OCI-LY3 (cell line): ENCODE results near the gene STK4.
"Not testable (repeated sequence)": the region's sequence is repeated elsewhere in the genome, so short reads cannot be mapped to it uniquely, and the experiment has no call there.

ENCODE experiments used
- H2AFZ ChIP-seq: fragments of 200-600, 300-600 bp; shearing (Covaris generic); 2 replicates; pipeline ENCODE4 v1.6.0; 2014; ENCODE audit warnings: antibody characterized with exemption, low read depth, low read length
- H3K27ac ChIP-seq: fragments of 200-600, 300-600 bp; sonication (generic); 2 replicates; pipeline ENCODE4 v1.5.1; 2014; ENCODE audit warnings: mild to moderate bottlenecking, low read length, moderate library complexity, mixed read lengths
- H3K27me3 ChIP-seq: fragments of 200-600, 300-600 bp; sonication (generic); 2 replicates; pipeline ENCODE4 v1.6.1; 2014; ENCODE audit warnings: low read depth, low read length, mixed read lengths
- H3K36me3 ChIP-seq: fragments of 200-600, 300-600 bp; sonication (generic); replicated peaks from 2 replicates; pipeline ENCODE3; 2014; ENCODE audit warnings: low read depth, low read length, mixed read lengths
- H3K4me1 ChIP-seq: fragments of 300-600, 200-600 bp; sonication (generic); 2 replicates; pipeline ENCODE4 v1.6.1; 2014; ENCODE audit warnings: low read length, mixed read lengths
- H3K4me2 ChIP-seq: fragments of 200-600, 300-600 bp; sonication (generic); 2 replicates; pipeline ENCODE4 v1.6.1; 2014; ENCODE audit warnings: low read length, mixed read lengths
- H3K4me3 ChIP-seq: fragments of 300-600, 200-600 bp; sonication (generic); 2 replicates; pipeline ENCODE4 v1.5.1; 2014; ENCODE audit warnings: antibody characterized with exemption, mild to moderate bottlenecking, low read length, moderate library complexity
- H3K79me2 ChIP-seq: fragments of 300-600, 200-600 bp; shearing (Covaris generic); 2 replicates; pipeline ENCODE4 v1.6.1; 2014; ENCODE audit warnings: mild to moderate bottlenecking, low read length, mixed read lengths
- H3K9ac ChIP-seq: fragments of 300-600, 200-600 bp; shearing (Covaris generic); 2 replicates; pipeline ENCODE4 v1.6.0; 2014; ENCODE audit warnings: mild to moderate bottlenecking, low read length, moderate library complexity
- H3K9me3 ChIP-seq: fragments of 200-600, 300-600 bp; shearing (Covaris generic); 2 replicates; pipeline ENCODE4 v1.6.1; 2014; ENCODE audit warnings: low read length, mixed read lengths; ENCODE audit not compliant: insufficient read depth
- H4K20me1 ChIP-seq: fragments of 200-600, 300-600 bp; sonication (generic); 2 replicates; pipeline ENCODE4 v1.6.1; 2016; ENCODE audit warnings: low read length, mixed read lengths; ENCODE audit not compliant: insufficient read depth
- EZH2phosphoT487 ChIP-seq: fragments of 200-600 bp; shearing (Covaris generic); IDR thresholded peaks from 2 replicates; pipeline ENCODE4 v1.6.1; 2018; ENCODE audit warnings: antibody characterized with exemption, mixed run types, low read depth
- TF ChIP-seq, protein P1 (sequence below): fragments of 200-600, 300-600 bp; sonication (generic); IDR thresholded peaks from 2 replicates; pipeline ENCODE4 v1.5.1; 2014; ENCODE audit warnings: antibody characterized with exemption, low read length, low read depth

Gene STK4

DNA sequence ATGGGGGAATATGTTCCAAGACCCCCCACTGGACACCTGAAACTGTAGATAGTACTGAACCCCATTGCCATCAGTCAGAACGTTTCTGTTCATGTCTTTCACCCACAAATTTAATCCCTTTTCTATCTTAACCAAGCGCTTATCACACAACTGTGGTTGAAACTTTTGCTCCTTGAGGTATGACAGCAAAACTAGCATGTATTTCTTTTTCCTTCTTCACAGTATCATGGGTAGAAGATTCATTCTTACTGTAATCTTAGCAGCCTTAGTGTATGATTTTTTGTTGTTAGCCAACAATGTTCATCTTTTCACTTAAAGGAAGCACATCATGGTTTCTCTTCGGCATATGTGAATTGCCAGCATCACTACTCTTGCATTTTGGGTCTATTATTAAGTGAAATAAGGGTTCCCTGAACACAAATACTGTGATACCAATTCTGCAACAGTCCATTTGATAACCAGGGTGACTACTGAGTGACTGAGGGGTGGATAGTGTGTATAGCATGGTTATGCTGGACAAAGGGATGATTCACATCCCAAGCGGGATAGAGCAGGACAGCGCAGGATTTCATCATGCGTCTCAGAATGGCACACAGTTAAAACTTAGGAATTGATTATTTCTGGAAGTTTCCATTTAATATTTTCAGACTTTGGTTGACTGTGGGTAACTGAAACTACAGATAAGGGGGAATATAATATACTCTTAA is 92.9 kb downstream of the STK4 start:
- Histone ChIP-seq H3K9me3 (no peaks in the 10 kb centered on the region), H3K79me2 (peaks cover 99% of the 10 kb centered on the region), H3K4me2 (peak overlapping the region; percentile 38; the same call in 1 of the 2 replicates), H3K4me1 (peaks cover 40% of the 10 kb centered on the region), H3K4me3 (no peak overlapping the region), H3K9ac (peak overlapping the region; percentile 2; the same call in 1 of the 2 replicates), H3K27ac (peak overlapping the region; percentile 63), H3K27me3 (no peaks in the 10 kb centered on the region), H4K20me1 (peaks cover 82% of the 10 kb centered on the region), H3K36me3 (peaks cover 76% of the 10 kb centered on the region), H2AFZ (no peak overlapping the region)
- TF ChIP-seq, protein P1, sequence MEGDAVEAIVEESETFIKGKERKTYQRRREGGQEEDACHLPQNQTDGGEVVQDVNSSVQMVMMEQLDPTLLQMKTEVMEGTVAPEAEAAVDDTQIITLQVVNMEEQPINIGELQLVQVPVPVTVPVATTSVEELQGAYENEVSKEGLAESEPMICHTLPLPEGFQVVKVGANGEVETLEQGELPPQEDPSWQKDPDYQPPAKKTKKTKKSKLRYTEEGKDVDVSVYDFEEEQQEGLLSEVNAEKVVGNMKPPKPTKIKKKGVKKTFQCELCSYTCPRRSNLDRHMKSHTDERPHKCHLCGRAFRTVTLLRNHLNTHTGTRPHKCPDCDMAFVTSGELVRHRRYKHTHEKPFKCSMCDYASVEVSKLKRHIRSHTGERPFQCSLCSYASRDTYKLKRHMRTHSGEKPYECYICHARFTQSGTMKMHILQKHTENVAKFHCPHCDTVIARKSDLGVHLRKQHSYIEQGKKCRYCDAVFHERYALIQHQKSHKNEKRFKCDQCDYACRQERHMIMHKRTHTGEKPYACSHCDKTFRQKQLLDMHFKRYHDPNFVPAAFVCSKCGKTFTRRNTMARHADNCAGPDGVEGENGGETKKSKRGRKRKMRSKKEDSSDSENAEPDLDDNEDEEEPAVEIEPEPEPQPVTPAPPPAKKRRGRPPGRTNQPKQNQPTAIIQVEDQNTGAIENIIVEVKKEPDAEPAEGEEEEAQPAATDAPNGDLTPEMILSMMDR = no peak
- no peak for TF ChIP-seq EZH2phosphoT487

DNA sequence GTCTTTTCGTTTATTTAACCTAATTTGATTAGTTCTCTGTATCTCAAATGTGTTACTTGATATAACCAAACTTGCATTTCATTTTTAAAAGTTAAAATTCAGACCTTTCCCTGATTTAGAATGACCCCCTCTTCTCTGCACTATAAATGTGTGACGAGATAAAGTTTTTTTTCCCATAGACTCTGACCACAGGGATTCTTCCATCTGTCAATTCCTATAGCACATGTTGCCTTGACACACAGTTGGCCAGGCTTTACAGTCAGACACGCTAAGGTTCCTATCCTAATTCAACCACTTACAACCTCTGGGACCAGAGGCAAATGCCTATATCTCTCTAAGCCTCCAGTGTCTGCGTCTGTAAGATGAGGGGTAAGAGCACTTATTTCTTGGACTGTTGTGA is 94.0 kb downstream of the STK4 start:
- peaks cover 36% of the 10 kb centered on the region for H3K4me1 ChIP-seq
- H3K4me2 ChIP-seq = no peak overlapping the region
- no peaks in the 10 kb centered on the region for H3K27me3 ChIP-seq
- H3K9ac ChIP-seq = no peak overlapping the region
- H4K20me1 ChIP-seq = peaks cover 84% of the 10 kb centered on the region
- no peak overlapping the region for H3K27ac ChIP-seq
- H3K36me3 ChIP-seq = peaks cover 79% of the 10 kb centered on the region
- H3K9me3 ChIP-seq = no peaks in the 10 kb centered on the region
- H3K4me3 ChIP-seq = no peak overlapping the region
- no peak overlapping the region for H2AFZ ChIP-seq
- peaks cover 99% of the 10 kb centered on the region for H3K79me2 ChIP-seq
- TF ChIP-seq EZH2phosphoT487 = no peak
- TF ChIP-seq, protein P1 = no peak

DNA sequence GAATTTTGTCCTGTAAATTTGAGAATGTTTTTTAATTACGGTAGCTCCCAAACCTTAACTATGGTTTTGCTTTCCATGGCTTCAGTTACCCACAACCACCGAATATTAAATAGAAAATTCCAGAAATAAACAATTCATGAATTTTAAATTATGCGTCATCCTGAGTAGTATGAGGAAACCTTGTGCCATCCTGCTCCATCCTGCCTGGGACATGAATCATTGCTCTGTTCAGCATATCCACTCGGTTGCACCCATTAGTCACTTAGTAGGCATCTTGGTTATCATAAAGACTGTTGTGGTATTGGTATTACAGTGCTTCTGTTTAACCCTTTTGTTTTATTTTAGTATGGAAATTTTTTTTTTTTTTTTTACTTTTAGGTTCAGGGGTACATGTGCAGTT is 94.9 kb downstream of the STK4 start:
- Histone ChIP-seq H3K4me2 (no peak overlapping the region), H3K36me3 (peaks cover 77% of the 10 kb centered on the region), H2AFZ (no peak overlapping the region), H3K27ac (no peak overlapping the region), H3K4me3 (no peak overlapping the region), H3K9ac (no peak overlapping the region), H3K9me3 (no peaks in the 10 kb centered on the region), H3K27me3 (no peaks in the 10 kb centered on the region), H3K79me2 (peaks cover 99% of the 10 kb centered on the region), H3K4me1 (peaks cover 34% of the 10 kb centered on the region), H4K20me1 (peaks cover 87% of the 10 kb centered on the region)
- TF ChIP-seq, protein P1 = no peak
- TF ChIP-seq EZH2phosphoT487 = no peak

DNA sequence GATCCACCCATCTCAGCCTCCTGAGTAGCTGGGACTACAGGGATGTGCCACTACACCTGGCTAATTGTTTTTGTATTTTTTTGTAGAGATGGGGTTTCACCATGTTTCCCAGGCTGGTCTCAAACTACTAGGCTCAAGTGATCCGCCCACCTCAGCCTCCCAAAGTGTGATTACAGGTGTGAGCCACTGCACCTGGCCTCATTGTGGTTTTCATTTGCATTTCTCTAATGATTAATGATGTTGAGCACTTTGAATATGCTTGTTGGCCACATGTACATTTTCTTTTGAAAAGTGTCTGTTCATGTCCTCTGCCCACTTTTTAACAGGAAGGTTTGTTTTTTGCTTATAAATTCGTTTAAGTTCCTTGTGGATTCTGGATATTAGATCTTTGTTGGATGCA is 96.8 kb downstream of the STK4 start:
- Histone ChIP-seq H3K79me2 (peaks cover 99% of the 10 kb centered on the region), H4K20me1 (peaks cover 87% of the 10 kb centered on the region), H3K4me1 (peaks cover 18% of the 10 kb centered on the region), H3K36me3 (peaks cover 78% of the 10 kb centered on the region)
- not testable (repeated sequence) for H3K4me2 ChIP-seq, H3K27ac ChIP-seq, H3K4me3 ChIP-seq, H2AFZ ChIP-seq, H3K9me3 ChIP-seq, H3K27me3 ChIP-seq, H3K9ac ChIP-seq
